Vagina (tissue), 2 donors: ENCODE data around the gene GALNT2.

ENCODE experiments used
- POLR2A ChIP-seq, 2 donors: fragments of 450-650 bp; IDR thresholded peaks; one replicate each; pipeline ENCODE4 v1.6.1; 2017; ENCODE audit warnings: antibody characterized with exemption in 2 of 2, mild to moderate bottlenecking in 2 of 2, moderate library complexity in 2 of 2
- TF ChIP-seq, protein P1 (sequence below), 3 experiments: fragments of 450-650 bp in 2 of 3; fragments of 200-600 bp in 1 of 3; sonication (generic) in 1 of 3; IDR thresholded peaks; one replicate each; pipeline ENCODE4 v1.5.1; 2017 to 2019; ENCODE audit warnings: antibody characterized with exemption in 3 of 3, mild to moderate bottlenecking in 2 of 3, moderate library complexity in 2 of 3

DNA sequence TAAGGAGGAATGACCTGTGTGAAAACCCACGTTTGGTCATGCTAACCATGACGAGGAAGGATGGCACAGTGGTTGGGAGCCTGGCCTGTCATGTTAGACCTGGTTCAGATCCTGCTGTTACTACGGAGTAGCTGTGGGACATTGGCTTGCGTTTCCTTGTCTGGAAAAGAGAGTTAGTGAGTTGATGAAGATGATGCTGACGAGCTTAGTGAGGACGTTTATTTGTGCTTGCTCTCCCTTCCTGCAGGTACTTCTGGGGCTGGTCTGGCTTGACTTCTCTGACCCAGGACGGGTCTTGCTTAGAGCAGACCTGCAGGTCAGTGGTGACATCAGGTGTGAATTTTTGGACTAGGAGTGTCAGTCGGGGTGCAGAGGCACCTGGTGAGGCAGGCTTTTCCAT is 14.7 kb downstream of the GALNT2 start:
- TF ChIP-seq POLR2A (IDR thresholded peaks at IDR 0.05), result no peak
- TF ChIP-seq, protein P1, sequence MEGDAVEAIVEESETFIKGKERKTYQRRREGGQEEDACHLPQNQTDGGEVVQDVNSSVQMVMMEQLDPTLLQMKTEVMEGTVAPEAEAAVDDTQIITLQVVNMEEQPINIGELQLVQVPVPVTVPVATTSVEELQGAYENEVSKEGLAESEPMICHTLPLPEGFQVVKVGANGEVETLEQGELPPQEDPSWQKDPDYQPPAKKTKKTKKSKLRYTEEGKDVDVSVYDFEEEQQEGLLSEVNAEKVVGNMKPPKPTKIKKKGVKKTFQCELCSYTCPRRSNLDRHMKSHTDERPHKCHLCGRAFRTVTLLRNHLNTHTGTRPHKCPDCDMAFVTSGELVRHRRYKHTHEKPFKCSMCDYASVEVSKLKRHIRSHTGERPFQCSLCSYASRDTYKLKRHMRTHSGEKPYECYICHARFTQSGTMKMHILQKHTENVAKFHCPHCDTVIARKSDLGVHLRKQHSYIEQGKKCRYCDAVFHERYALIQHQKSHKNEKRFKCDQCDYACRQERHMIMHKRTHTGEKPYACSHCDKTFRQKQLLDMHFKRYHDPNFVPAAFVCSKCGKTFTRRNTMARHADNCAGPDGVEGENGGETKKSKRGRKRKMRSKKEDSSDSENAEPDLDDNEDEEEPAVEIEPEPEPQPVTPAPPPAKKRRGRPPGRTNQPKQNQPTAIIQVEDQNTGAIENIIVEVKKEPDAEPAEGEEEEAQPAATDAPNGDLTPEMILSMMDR (IDR thresholded peaks at IDR 0.05), result no peak
